ENCODE measurements around the gene NETO2.

Gene NETO2

DNA sequence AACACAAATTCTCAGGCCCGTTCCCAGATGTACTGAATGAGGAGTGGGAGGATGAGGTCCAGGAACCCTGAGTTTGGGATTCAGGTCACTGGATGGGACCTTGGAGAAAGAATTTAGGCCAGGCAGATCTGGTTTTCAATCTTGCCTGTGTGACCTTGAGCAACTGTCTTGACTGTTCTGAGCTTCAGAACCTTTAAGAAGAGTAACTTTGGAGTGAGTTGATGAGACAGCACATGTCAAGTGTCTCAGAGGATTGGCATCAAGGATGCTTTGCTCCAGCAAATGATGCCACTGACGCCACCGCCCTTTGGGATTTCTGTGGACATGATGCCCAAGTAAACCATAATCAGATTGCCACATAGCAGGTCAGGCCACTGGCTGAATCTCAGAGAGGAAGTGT is 114.0 kb downstream of the NETO2 start:
- DNase-seq (ENCODE audit: insufficient read length, low spot score) (no peak), FAIRE-seq (no peak)
- TF ChIP-seq, protein P1, sequence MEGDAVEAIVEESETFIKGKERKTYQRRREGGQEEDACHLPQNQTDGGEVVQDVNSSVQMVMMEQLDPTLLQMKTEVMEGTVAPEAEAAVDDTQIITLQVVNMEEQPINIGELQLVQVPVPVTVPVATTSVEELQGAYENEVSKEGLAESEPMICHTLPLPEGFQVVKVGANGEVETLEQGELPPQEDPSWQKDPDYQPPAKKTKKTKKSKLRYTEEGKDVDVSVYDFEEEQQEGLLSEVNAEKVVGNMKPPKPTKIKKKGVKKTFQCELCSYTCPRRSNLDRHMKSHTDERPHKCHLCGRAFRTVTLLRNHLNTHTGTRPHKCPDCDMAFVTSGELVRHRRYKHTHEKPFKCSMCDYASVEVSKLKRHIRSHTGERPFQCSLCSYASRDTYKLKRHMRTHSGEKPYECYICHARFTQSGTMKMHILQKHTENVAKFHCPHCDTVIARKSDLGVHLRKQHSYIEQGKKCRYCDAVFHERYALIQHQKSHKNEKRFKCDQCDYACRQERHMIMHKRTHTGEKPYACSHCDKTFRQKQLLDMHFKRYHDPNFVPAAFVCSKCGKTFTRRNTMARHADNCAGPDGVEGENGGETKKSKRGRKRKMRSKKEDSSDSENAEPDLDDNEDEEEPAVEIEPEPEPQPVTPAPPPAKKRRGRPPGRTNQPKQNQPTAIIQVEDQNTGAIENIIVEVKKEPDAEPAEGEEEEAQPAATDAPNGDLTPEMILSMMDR (IDR thresholded peaks at IDR 0.05; ENCODE audit: insufficient read depth, missing control alignments), result no peak

DNA sequence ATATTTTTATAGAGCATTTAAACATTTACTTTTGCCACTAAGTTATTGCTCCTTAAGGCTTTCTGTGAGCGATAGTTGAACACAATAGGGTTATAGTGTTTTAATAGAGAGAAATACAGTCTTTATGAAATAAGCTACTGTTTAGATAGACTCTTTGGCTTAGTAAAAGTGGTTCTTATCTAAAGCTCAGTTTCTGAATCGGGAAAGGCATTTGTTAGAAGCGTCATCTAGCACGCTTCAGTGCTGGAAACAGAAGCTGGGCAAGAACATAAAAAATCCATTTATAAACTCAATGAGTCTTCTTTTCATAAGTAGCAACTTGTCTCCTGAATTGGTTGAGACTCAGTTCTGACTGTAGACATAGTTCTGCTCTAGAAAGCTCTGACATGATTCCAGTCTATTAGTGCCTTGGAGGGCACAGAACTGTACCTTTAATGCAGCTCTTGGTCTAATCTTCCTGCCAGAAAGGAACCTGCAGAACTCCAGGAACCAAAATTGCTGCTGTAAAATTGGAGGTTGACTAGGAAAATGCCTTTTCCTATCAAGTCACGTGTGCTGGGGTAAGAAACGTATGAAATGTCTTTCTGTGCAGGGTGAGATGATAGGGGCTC is 114.9 kb downstream of the NETO2 start:
- no peak for FAIRE-seq

More for the DNA sequence above, 114.9 kb downstream of the NETO2 start:
- no peak for DNase-seq (ENCODE audit: insufficient read length, low spot score)
- TF ChIP-seq, protein P1 (IDR thresholded peaks at IDR 0.05; ENCODE audit: insufficient read depth, missing control alignments), result no peak
